A549 (cell line): Measurements from ENCODE around the gene FERMT3. TPM values are rescaled to one million over a fixed set of nuclear protein-coding genes. Genes with fewer than 3 reads are reported as not detected.

Source experiments
- ATAC-seq, 2 experiments: fragments of 200-7000 bp in 1 of 2; fragments of >200 bp in 1 of 2; cut with Nextera tagmentation in 1 of 2; cut with Tn5 transposase in 1 of 2; 3 replicates each; pipeline versions ENCODE4 v1.8.0 to v1.9.1; 2018 to 2020; ENCODE audit warnings: mild to moderate bottlenecking in 1 of 2, moderate library complexity in 1 of 2
- CTCF ChIA-PET: fragments of 300-600 bp; sonication (Branson Sonifier 250); formaldehyde crosslinking; extraction: SDS; loops from one replicate; lab custom pipeline; 2021; ENCODE audit warnings: antibody characterized with exemption, inconsistent platforms; lab: Yijun Ruan, JAX
- POLR2A ChIA-PET: fragments of 350-600 bp; formaldehyde crosslinking; extraction: SDS; loops from one replicate; lab custom pipeline; 2021; ENCODE audit warnings: antibody characterized with exemption, inconsistent platforms; lab: Yijun Ruan, JAX
- DNase-seq, 2 experiments: peaks; one replicate each; pipeline versions ENCODE4 v3.0.0 to v3.0.0-alpha.2; 2011 to 2016; ENCODE audit warnings: low read depth in 1 of 2, low spot score in 1 of 2
- FAIRE-seq: peaks from 2 replicates; lab custom pipeline; 2011; peaks lifted over from hg19 to GRCh38; lab: Jason Lieb, UNC
- H3K27ac ChIP-seq, 2 experiments: fragments of >200 bp; sonication (Bioruptor Twin); formaldehyde crosslinking; 3 replicates each; pipeline ENCODE4 v1.5.1; 2016 to 2017
- H3K4me1 ChIP-seq: fragments of >200 bp; sonication (Bioruptor Twin); formaldehyde crosslinking; 3 replicates; pipeline ENCODE4 v1.6.1; 2016
- H3K4me2 ChIP-seq: fragments of >200 bp; sonication (Bioruptor Twin); formaldehyde crosslinking; 3 replicates; pipeline ENCODE4 v1.6.1; 2016
- H3K4me3 ChIP-seq: fragments of >200 bp; sonication (Bioruptor Twin); formaldehyde crosslinking; 3 replicates; pipeline ENCODE4 v1.5.1; 2016
- H3K9me3 ChIP-seq: fragments of >200 bp; sonication (Bioruptor Twin); formaldehyde crosslinking; 3 replicates; pipeline ENCODE4 v1.6.1; 2016
- CBX8 ChIP-seq: fragments of 200-600 bp; sonication (generic); IDR thresholded peaks from 2 replicates; pipeline ENCODE4 v1.6.1; 2016
- EHMT2 ChIP-seq: fragments of 200-600 bp; sonication (generic); IDR thresholded peaks from 2 replicates; pipeline ENCODE4 v1.6.1; 2016; ENCODE audit warnings: antibody characterized with exemption, low read depth, mild to moderate bottlenecking, moderate library complexity
- EP300 ChIP-seq, 2 experiments: fragments of >200 bp; sonication (Bioruptor Twin); formaldehyde crosslinking; IDR thresholded peaks; 2 replicates in 1 of 2; 3 replicates in 1 of 2; pipeline ENCODE4 v1.6.1; 2016 to 2017
- FOXS1 ChIP-seq: fragments of 250-450 bp; sonication (Bioruptor Pico); IDR thresholded peaks from 2 replicates; pipeline ENCODE4 v1.5.0; 2020; ENCODE audit warnings: mild to moderate bottlenecking, moderate library complexity
- HEYL ChIP-seq: fragments of 250-450 bp; sonication (Bioruptor Pico); IDR thresholded peaks from 2 replicates; pipeline ENCODE4 v1.8.0; 2021; ENCODE audit warnings: mild to moderate bottlenecking, moderate library complexity
- JUNB ChIP-seq: fragments of >200 bp; sonication (Bioruptor Twin); formaldehyde crosslinking; IDR thresholded peaks from 2 replicates; pipeline ENCODE4 v1.6.1; 2016
- KDM5A ChIP-seq: fragments of 200-600 bp; sonication (generic); IDR thresholded peaks from 2 replicates; pipeline ENCODE4 v1.6.1; 2016; ENCODE audit warnings: antibody characterized with exemption, mild to moderate bottlenecking
- MAFK ChIP-seq: fragments of 450-650 bp; IDR thresholded peaks from 2 replicates; pipeline ENCODE4 v1.6.1; 2014; ENCODE audit not compliant: partially characterized antibody
- MYC ChIP-seq: IDR thresholded peaks from 2 replicates; pipeline ENCODE4 v1.6.1; 2012; ENCODE audit warnings: mild to moderate bottlenecking, inconsistent platforms, low read length, improper control_type of control experiment, borderline replicate concordance
- NR3C1 ChIP-seq: fragments of >200 bp; sonication (Bioruptor Twin); formaldehyde crosslinking; IDR thresholded peaks from 3 replicates; pipeline ENCODE4 v1.6.1; 2017
- PHF8 ChIP-seq: fragments of 200-600 bp; sonication (generic); IDR thresholded peaks from 2 replicates; pipeline ENCODE4 v1.6.1; 2016; ENCODE audit warnings: low read depth, mild to moderate bottlenecking, antibody characterized with exemption, moderate library complexity, borderline replicate concordance
- POLR2A ChIP-seq: IDR thresholded peaks from 2 replicates; pipeline ENCODE4 v1.6.1; 2012; ENCODE audit warnings: mild to moderate bottlenecking, low read length
- RCOR1 ChIP-seq: fragments of 150-350 bp; IDR thresholded peaks from 2 replicates; pipeline ENCODE4 v1.6.1; 2014; ENCODE audit warnings: antibody characterized with exemption, low read length, low read depth
- RNF2 ChIP-seq: fragments of 200-600 bp; sonication (generic); IDR thresholded peaks from 2 replicates; pipeline ENCODE4 v1.6.1; 2016; ENCODE audit warnings: low read depth, mild to moderate bottlenecking, antibody characterized with exemption, moderate library complexity, borderline replicate concordance
- TFCP2L1 ChIP-seq: fragments of 250-450 bp; sonication (Bioruptor Pico); IDR thresholded peaks from 2 replicates; pipeline ENCODE4 v1.5.0; 2021; ENCODE audit warnings: mild to moderate bottlenecking
- ZNF302 ChIP-seq: fragments of 250-450 bp; sonication (Bioruptor Pico); IDR thresholded peaks from 2 replicates; pipeline ENCODE4 v1.9.0; 2021; ENCODE audit warnings: inconsistent platforms, mild to moderate bottlenecking, moderate library complexity
- ZSCAN20 ChIP-seq: fragments of 250-450 bp; sonication (Bioruptor Pico); IDR thresholded peaks from 2 replicates; pipeline ENCODE4 v1.8.0; 2022; ENCODE audit warnings: mild to moderate bottlenecking, moderate library complexity
- WGBS: methylation state at CpG from one replicate; pipeline ENCODE4 v1.1.6; 2017; ENCODE audit errors: missing lambda C conversion rate; 5-methylcytosine and 5-hydroxymethylcytosine counted together
- polyA plus RNA-seq, 4 experiments: library from polyadenylated mRNA; depleted of rRNA in 3 of 4; stranded (reverse); fragments of >200 nt; fragmentation: RNase III in 1 of 4; extraction: RNeasy Plus Mini Kit Qiagen cat#74134 plus additional on column Dnase treatment in 1 of 4; gene quantifications; 2 replicates in 3 of 4; 3 replicates in 1 of 4; pipeline ENCODE4 v1.2.3, GENCODE V29; 2011 to 2017
- TF ChIP-seq, protein P1 (sequence below): fragments of 450-650 bp; IDR thresholded peaks from 2 replicates; pipeline ENCODE4 v1.6.1; 2014; ENCODE audit warnings: antibody characterized with exemption
- TF ChIP-seq, protein P2 (sequence below): fragments of 250-450 bp; sonication (Bioruptor Pico); IDR thresholded peaks from 2 replicates; pipeline ENCODE4 v1.5.0; 2020; ENCODE audit warnings: low read depth, mild to moderate bottlenecking, moderate library complexity
- TF ChIP-seq, protein P3 (sequence below): IDR thresholded peaks from 2 replicates; pipeline ENCODE4 v1.6.1; 2012; ENCODE audit warnings: low read depth, borderline replicate concordance

FERMT3 gene
- polyA plus RNA-seq, 2 of the 4 experiments (the other 2 are of a cell fraction): 0.56 to 2.1 TPM

DNA sequence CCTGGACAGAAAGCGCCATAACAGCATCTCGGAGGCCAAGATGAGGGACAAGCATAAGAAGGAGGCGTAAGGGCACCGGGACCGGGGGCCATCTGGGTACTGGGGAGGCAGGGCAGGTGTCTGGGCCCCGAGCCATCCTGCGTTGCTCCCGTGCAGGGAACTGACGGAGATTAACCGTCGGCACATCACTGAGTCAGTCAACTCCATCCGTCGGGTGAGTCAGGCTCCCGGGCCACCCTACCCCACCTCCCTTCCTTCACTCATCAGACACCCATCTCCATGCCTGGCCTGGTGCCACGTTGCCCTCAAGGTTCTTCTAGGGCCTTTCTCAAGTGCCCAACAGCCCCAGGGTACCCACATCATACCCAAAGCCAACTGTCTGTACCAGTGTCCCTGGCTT is 59.8 kb downstream of the FERMT3 start:
- POLR2A ChIA-PET: no interaction called here
- no peak for DNase-seq
- 88% methylated on average over 15 of the region's 15 CpGs for WGBS
- H3K4me2 ChIP-seq: no peak overlapping the region
- TF ChIP-seq HEYL (CRISPR knock-in tag): no peak
- TF ChIP-seq FOXS1: no peak
- TF ChIP-seq, protein P1, sequence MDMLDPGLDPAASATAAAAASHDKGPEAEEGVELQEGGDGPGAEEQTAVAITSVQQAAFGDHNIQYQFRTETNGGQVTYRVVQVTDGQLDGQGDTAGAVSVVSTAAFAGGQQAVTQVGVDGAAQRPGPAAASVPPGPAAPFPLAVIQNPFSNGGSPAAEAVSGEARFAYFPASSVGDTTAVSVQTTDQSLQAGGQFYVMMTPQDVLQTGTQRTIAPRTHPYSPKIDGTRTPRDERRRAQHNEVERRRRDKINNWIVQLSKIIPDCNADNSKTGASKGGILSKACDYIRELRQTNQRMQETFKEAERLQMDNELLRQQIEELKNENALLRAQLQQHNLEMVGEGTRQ: no peak
- TF ChIP-seq, protein P2, sequence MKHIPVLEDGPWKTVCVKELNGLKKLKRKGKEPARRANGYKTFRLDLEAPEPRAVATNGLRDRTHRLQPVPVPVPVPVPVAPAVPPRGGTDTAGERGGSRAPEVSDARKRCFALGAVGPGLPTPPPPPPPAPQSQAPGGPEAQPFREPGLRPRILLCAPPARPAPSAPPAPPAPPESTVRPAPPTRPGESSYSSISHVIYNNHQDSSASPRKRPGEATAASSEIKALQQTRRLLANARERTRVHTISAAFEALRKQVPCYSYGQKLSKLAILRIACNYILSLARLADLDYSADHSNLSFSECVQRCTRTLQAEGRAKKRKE (CRISPR knock-in tag): no peak
- TF ChIP-seq POLR2A: no peak
- TF ChIP-seq KDM5A: no peak
- TF ChIP-seq EP300 (IDR thresholded peaks at IDR 0.05): no peak
- TF ChIP-seq, all 56 proteins: peak for 0
- H3K4me3 ChIP-seq: no peak overlapping the region
- H3K9me3 ChIP-seq: no peaks in the 10 kb centered on the region
- FAIRE-seq (no peak), ATAC-seq (no peak)
- CTCF ChIA-PET: interaction anchor here (0.7 to 16.0 kb wide), 4 partner anchors 12 to 74 kb away, joined by 3 to 220 read pairs (median 112); partner anchors contain the start of genes CATSPERZ, ESRRA, PLCB3 and PPP1R14B
- no peak overlapping the region for H3K27ac ChIP-seq
- peaks cover 14% of the 10 kb centered on the region for H3K4me1 ChIP-seq

DNA sequence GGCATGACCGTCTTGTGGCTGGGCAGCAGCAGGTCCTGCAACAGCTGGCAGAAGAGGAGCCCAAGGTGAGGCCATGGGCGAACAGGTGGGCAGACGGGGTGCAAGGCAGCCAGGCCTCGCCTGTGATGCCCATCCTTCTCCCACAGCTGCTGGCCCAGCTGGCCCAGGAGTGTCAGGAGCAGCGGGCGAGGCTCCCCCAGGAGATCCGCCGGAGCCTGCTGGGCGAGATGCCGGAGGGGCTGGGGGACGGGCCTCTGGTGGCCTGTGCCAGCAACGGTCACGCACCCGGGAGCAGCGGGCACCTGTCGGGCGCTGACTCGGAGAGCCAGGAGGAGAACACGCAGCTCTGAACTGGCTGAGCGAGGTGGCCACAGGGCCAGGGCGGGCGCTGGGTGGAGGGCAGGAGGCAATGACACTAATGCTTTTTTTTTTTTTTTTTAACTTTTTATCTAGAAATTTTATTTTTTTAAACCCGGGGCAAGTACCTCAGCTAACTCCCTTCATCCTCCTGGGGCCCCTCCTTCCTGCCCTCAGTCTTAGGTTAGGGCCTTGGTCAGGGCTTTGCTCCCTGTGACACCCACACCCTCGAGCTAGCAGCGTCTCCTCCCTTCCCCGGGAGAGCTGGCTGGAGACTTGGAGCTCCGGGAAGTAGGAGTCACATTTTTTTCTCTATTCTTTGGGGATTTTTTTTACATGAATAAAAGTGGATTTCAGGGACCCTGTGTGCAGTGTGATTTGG is 60.9 kb downstream of the FERMT3 start:
- ChIA-PET CTCF (interaction anchor here (0.5 to 16.0 kb wide), 8 partner anchors 12 to 88 kb away, joined by 3 to 220 read pairs (median 4); partner anchors contain the start of genes CATSPERZ, ESRRA, PLCB3 and PPP1R14B), POLR2A (interaction anchor here (0.6 to 5.9 kb wide), 4 partner anchors 10 to 34 kb away, joined by 3 to 53 read pairs (median 4); partner anchors contain the start of gene PPP1R14B)
- ATAC-seq: no peak
- no peaks in the 10 kb centered on the region for H3K9me3 ChIP-seq
- 89% methylated on average over 26 of the region's 27 CpGs for WGBS
- no peak overlapping the region for H3K4me2 ChIP-seq
- no peak for FAIRE-seq
- peak overlapping the region in 1 of 2 experiments; percentile 94; a peak in 2 of 6 replicates for H3K27ac ChIP-seq
- no peak for DNase-seq
- H3K4me1 ChIP-seq: peaks cover 20% of the 10 kb centered on the region
- no peak overlapping the region for H3K4me3 ChIP-seq
- no peak for TF ChIP-seq NR3C1
- TF ChIP-seq, protein P3, sequence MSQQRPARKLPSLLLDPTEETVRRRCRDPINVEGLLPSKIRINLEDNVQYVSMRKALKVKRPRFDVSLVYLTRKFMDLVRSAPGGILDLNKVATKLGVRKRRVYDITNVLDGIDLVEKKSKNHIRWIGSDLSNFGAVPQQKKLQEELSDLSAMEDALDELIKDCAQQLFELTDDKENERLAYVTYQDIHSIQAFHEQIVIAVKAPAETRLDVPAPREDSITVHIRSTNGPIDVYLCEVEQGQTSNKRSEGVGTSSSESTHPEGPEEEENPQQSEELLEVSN: no peak
- no peak for TF ChIP-seq ZNF302
- no peak for TF ChIP-seq TFCP2L1
- TF ChIP-seq HEYL (CRISPR knock-in tag): no peak
- no peak for TF ChIP-seq JUNB
- no peak for TF ChIP-seq CBX8
- no peak for TF ChIP-seq EHMT2
- no peak for TF ChIP-seq RNF2
- no peak for TF ChIP-seq ZSCAN20 (CRISPR knock-in tag)
- TF ChIP-seq RCOR1: no peak
- no peak for TF ChIP-seq PHF8
- no peak for TF ChIP-seq POLR2A
- TF ChIP-seq MAFK: no peak
- no peak for TF ChIP-seq MYC
- no peak for TF ChIP-seq KDM5A
